SH-SY5Y (cell line): ENCODE data around the gene ANKHD1.

Experiments
- GATA2 ChIP-seq: IDR thresholded peaks from 2 replicates; pipeline ENCODE4 v1.6.1; 2011; ENCODE audit warnings: mild to moderate bottlenecking, low read depth, low read length
- GATA3 ChIP-seq: IDR thresholded peaks from 2 replicates; pipeline ENCODE4 v1.6.1; 2011; ENCODE audit warnings: low read depth, mild to moderate bottlenecking, low read length, moderate library complexity

DNA sequence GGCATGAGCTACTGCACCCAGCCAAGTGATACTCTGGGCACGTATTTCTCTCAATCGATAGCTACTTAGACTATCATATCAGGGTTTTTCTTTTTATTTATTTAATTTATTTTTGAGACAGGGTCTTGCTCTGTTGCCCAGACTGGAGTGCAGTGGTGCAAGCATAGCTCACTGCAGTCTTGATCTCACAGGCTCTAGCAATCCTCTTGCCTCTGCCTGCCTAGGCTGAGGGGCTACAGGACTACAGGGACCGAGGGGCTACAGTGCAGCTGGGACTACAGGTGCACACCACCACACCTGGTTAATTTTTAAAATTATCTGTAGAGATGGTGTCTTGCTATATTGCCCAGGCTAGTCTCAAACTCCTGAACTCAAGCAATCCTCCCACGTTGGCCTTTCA, 20.3 kb upstream of the ANKHD1 start:
- TF ChIP-seq GATA2 (no peak), GATA3 (no peak)
